Measurements from ENCODE around the gene ZCWPW1.

DNA sequence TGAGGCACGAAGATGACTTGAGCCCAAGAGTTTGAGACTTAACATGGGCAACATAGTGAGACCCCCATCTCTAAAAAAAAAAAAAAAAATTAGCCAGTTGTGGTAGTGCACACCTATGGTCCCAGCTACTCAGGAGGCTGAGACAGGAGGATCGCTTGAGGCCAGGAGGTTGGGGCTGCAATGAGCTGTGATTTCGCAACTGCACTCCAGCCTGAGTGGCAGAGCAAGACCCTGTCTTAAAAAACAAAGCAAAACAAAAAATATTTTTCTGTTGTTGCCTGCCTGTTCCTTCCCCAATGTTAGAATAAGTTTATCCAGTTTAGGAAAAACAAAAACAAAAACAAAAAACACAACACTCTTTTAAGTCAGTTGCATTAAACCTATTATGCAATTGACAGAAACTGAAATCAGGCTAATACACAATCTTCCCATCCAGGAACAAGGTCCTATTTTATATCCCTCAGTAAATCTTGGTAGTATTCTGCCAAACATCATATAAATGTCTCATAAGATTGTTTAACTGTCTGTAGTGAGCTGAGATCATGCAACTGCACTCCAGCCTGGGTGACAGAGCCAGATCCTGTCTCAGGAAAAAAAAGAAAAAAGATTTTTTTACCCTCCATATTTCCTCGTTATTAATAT lies 50.3 kb downstream of the ZCWPW1 start:
- TF ChIP-seq, protein P1, sequence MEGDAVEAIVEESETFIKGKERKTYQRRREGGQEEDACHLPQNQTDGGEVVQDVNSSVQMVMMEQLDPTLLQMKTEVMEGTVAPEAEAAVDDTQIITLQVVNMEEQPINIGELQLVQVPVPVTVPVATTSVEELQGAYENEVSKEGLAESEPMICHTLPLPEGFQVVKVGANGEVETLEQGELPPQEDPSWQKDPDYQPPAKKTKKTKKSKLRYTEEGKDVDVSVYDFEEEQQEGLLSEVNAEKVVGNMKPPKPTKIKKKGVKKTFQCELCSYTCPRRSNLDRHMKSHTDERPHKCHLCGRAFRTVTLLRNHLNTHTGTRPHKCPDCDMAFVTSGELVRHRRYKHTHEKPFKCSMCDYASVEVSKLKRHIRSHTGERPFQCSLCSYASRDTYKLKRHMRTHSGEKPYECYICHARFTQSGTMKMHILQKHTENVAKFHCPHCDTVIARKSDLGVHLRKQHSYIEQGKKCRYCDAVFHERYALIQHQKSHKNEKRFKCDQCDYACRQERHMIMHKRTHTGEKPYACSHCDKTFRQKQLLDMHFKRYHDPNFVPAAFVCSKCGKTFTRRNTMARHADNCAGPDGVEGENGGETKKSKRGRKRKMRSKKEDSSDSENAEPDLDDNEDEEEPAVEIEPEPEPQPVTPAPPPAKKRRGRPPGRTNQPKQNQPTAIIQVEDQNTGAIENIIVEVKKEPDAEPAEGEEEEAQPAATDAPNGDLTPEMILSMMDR (conservative IDR thresholded peaks at IDR 0.05; ENCODE audit: low read depth, low read length), result no peak
- TF ChIP-seq EZH2 (IDR thresholded peaks at IDR 0.05; ENCODE audit: borderline replicate concordance, low read depth, low read length, poor library complexity, severe bottlenecking), result no peak

Data from A673 (cell line).